COR-L47 (cell line): ENCODE data around the gene NPB.

ENCODE experiments used
- DNase-seq: peaks from one replicate; lab custom pipeline; 2025; lab: John Stamatoyannopoulos, UW

The NPB gene

GRCh38 chr17:81941484-81942166 is 39.6 kb downstream of the NPB start:
- no peak for DNase-seq

GRCh38 chr17:81942167-81942553 is 40.1 kb downstream of the NPB start:
- DNase-seq, result no peak

- no peak for DNase-seq
These were observed 42.8 kb downstream of the NPB start for GRCh38 chr17:81944858-81945257.

- no peak for DNase-seq
These were observed 45.2 kb downstream of the NPB start, which contains the start of gene MYADML2 for GRCh38 chr17:81947189-81947588. MYADML2 (minus strand) TSS chr17:81947233; CDS start chr17:81941741, 5,492 bp downstream.

- DNase-seq, result no peak
These were observed 46.8 kb downstream of the NPB start for GRCh38 chr17:81948635-81949378.

GRCh38 chr17:81950501-81950900 is 48.5 kb downstream of the NPB start:
- DNase-seq, result no peak

GRCh38 chr17:81951785-81952684 is 50.0 kb downstream of the NPB start:
- no peak for DNase-seq
